ENCODE results near the gene ZNF180.
A peak's percentile ranks its signal among the peaks of the same experiment; 100 is the strongest.
"Not testable (repeated sequence)": the region's sequence is repeated elsewhere in the genome, so short reads cannot be mapped to it uniquely, and the experiment has no call there.

The ZNF180 gene

GRCh38 chr19:44499962-44500949, at the start of gene ZNF180:
TSS of gene ZNF180 (minus strand) at chr19:44500522. CDS start at chr19:44497334, 3,188 bp downstream.
- H3K4me3 ChIP-seq (ENCODE audit: low read depth, low read length) = peak within 1 kb of the TSS; percentile 77
- DNase-seq (ENCODE audit: low read depth) = peak; percentile 65

GRCh38 chr19:44549507-44549906, 49.2 kb upstream of the ZNF180 start:
- no peak for DNase-seq (ENCODE audit: low read depth)
- no peak overlapping the region for H3K4me3 ChIP-seq (ENCODE audit: low read depth, low read length)

- DNase-seq (ENCODE audit: low read depth) = peak; percentile 2
- no peak overlapping the region for H3K4me3 ChIP-seq (ENCODE audit: low read depth, low read length)
Measured at GRCh38 chr19:44548736-44549135, 48.4 kb upstream of the ZNF180 start.

- DNase-seq (ENCODE audit: low read depth) = no peak
- no peak overlapping the region for H3K4me3 ChIP-seq (ENCODE audit: low read depth, low read length)
Measured at GRCh38 chr19:44544031-44544430, 43.7 kb upstream of the ZNF180 start.

GRCh38 chr19:44542671-44543070, 42.3 kb upstream of the ZNF180 start:
- no peak for DNase-seq (ENCODE audit: low read depth)
- no peak overlapping the region for H3K4me3 ChIP-seq (ENCODE audit: low read depth, low read length)

- no peak for DNase-seq (ENCODE audit: low read depth)
- no peak overlapping the region for H3K4me3 ChIP-seq (ENCODE audit: low read depth, low read length)
Measured at GRCh38 chr19:44540736-44541135, 40.4 kb upstream of the ZNF180 start.

GRCh38 chr19:44539991-44540390, 39.7 kb upstream of the ZNF180 start:
- no peak for DNase-seq (ENCODE audit: low read depth)

GRCh38 chr19:44539236-44539826, 39.0 kb upstream of the ZNF180 start:
- DNase-seq (ENCODE audit: low read depth) = no peak
- no peak overlapping the region for H3K4me3 ChIP-seq (ENCODE audit: low read depth, low read length)

More at GRCh38 chr19:44539991-44540390, 39.7 kb upstream of the ZNF180 start:
- H3K4me3 ChIP-seq (ENCODE audit: low read depth, low read length) = no peak overlapping the region

- DNase-seq (ENCODE audit: low read depth); H3K4me3 ChIP-seq (ENCODE audit: low read depth, low read length): not testable (repeated sequence)
Measured at GRCh38 chr19:44535361-44535760, 35.0 kb upstream of the ZNF180 start.

- no peak overlapping the region for H3K4me3 ChIP-seq (ENCODE audit: low read depth, low read length)
Measured at GRCh38 chr19:44532819-44533218, 32.5 kb upstream of the ZNF180 start.

GRCh38 chr19:44530777-44531176, 30.5 kb upstream of the ZNF180 start:
- DNase-seq (ENCODE audit: low read depth) = no peak
- H3K4me3 ChIP-seq (ENCODE audit: low read depth, low read length) = no peak overlapping the region

More at GRCh38 chr19:44532819-44533218, 32.5 kb upstream of the ZNF180 start:
- no peak for DNase-seq (ENCODE audit: low read depth)

GRCh38 chr19:44529536-44529935, 29.2 kb upstream of the ZNF180 start, which contains the start of gene CEACAM20:
TSS of gene CEACAM20 (minus strand) at chr19:44529675. CDS start at chr19:44529509, 166 bp downstream.
- no peak for DNase-seq (ENCODE audit: low read depth)
- no peak within 1 kb of the TSS for H3K4me3 ChIP-seq (ENCODE audit: low read depth, low read length)

- no peak for DNase-seq (ENCODE audit: low read depth)
- no peak overlapping the region for H3K4me3 ChIP-seq (ENCODE audit: low read depth, low read length)
Measured at GRCh38 chr19:44527554-44527953, 27.2 kb upstream of the ZNF180 start.

- no peak for DNase-seq (ENCODE audit: low read depth)
- H3K4me3 ChIP-seq (ENCODE audit: low read depth, low read length) = no peak overlapping the region
Measured at GRCh38 chr19:44525721-44526430, 25.6 kb upstream of the ZNF180 start.

- no peak overlapping the region for H3K4me3 ChIP-seq (ENCODE audit: low read depth, low read length)
- no peak for DNase-seq (ENCODE audit: low read depth)
Measured at GRCh38 chr19:44521370-44521769, 21.0 kb upstream of the ZNF180 start.

GRCh38 chr19:44517146-44517545, 16.8 kb upstream of the ZNF180 start:
- no peak for DNase-seq (ENCODE audit: low read depth)
- no peak overlapping the region for H3K4me3 ChIP-seq (ENCODE audit: low read depth, low read length)

GRCh38 chr19:44515907-44516306, 15.6 kb upstream of the ZNF180 start:
- DNase-seq (ENCODE audit: low read depth) = no peak

GRCh38 chr19:44515031-44515430, 14.7 kb upstream of the ZNF180 start:
- no peak for DNase-seq (ENCODE audit: low read depth)
- no peak overlapping the region for H3K4me3 ChIP-seq (ENCODE audit: low read depth, low read length)

More at GRCh38 chr19:44515907-44516306, 15.6 kb upstream of the ZNF180 start:
- H3K4me3 ChIP-seq (ENCODE audit: low read depth, low read length) = no peak overlapping the region

- no peak overlapping the region for H3K4me3 ChIP-seq (ENCODE audit: low read depth, low read length)
- peak; percentile 8 for DNase-seq (ENCODE audit: low read depth)
Measured at GRCh38 chr19:44512326-44513298, 12.3 kb upstream of the ZNF180 start.
